ENCODE data around the gene ADGRG1. TPM values are rescaled to one million over a fixed set of nuclear protein-coding genes. Genes with fewer than 3 reads are reported as not detected.

The ADGRG1 gene
- total RNA-seq, 2 donors from 2014 or later: 81.2 to 111 TPM

DNA sequence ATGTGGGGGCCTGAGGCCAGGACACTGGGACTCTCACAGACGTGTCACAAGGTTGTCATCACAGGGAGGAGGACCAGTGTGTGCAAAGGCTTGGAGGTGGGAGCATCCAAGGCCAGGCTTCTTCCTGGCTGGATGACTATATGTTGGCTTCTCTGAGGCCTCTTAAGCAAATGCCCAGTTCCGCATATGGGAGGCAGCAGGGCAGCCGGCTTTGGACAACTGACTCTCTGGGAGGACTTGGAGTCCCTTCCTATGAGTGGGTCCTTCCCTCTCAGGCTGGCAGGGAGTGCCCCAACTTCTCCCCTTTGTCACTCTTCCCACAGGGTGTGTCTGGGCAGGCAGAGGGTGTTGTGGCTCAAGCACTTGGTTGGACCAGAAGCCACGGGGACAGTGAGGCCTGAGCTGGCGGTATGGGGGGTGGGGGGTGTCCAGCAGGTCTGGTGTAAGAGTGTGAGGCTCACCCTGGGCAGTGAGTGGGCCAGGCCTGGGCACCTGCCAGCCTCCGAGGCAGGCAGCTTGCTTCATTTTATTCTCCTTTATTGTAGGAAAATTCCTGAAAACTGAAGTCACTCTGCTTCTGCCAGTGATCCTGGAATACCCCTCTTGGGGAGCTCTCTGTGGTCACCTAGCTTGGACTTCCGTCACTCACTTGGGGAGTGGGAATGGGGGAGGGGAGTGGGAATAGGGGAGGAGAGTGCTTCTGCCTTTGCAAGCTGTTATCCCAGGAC, 14.9 kb downstream of the ADGRG1 start:
- DNase-seq (no peak), ATAC-seq (peak; percentile 67)
- intact Hi-C loops (cut with DNase I, micrococcal nuclease): loop anchor here in 1 of 2 donors (10.0 kb wide), 1 partner anchor 49 kb away; no protein-coding TSS in a partner anchor

- peak; percentile 21 for ATAC-seq
- no peak for DNase-seq
- intact Hi-C loops (cut with DNase I, micrococcal nuclease): loop anchor here in 1 of 2 donors (10.0 kb wide), 1 partner anchor 49 kb away; no protein-coding TSS in a partner anchor
These were observed 15.5 kb downstream of the ADGRG1 start for GRCh38 chr16:57643910-57644309.

DNA sequence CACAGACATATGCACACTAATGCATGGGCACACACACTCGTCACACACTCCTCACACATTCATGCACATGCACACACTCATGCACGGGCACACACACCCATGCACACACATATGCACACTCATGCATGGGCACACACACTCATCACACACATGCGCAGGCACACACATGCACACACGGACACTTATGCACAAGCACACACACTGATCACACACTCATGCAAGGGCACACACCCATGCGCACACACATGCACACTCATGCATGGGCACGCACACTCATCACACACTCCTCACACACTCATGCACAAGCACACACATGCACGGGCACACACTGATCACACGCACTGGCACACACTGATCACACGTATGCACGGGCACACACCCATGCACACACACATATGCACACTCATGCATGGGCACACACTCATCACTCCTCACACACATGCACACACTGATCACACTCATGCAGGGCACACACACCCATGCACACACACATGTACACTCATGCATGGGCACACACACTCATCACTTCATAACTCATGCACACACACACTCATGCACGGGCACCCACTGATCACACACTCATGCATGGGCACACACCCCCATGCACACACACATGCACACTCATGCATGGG, 16.1 kb downstream of the ADGRG1 start:
- ATAC-seq (no peak), DNase-seq (no peak)
- intact Hi-C loops (cut with DNase I, micrococcal nuclease): loop anchor here (5.0 to 10.0 kb wide), 2 partner anchors 50 to 52 kb away; no protein-coding TSS in a partner anchor

- intact Hi-C loops (cut with DNase I, micrococcal nuclease): loop anchor here (5.0 to 10.0 kb wide), 2 partner anchors 50 to 53 kb away; no protein-coding TSS in a partner anchor
- ATAC-seq (no peak), DNase-seq (no peak)
These were observed 16.7 kb downstream of the ADGRG1 start for GRCh38 chr16:57645169-57645568.

GRCh38 chr16:57645691-57646387, 17.4 kb downstream of the ADGRG1 start:
- DNase-seq (no peak), ATAC-seq (no peak)
- intact Hi-C loops (cut with DNase I, micrococcal nuclease): loop anchor here (5.0 to 10.0 kb wide), 2 partner anchors 51 to 54 kb away; no protein-coding TSS in a partner anchor

- ATAC-seq: no peak
- no peak for DNase-seq
- intact Hi-C loops (cut with DNase I, micrococcal nuclease): loop anchor here (5.0 to 10.0 kb wide), 2 partner anchors 52 to 54 kb away; no protein-coding TSS in a partner anchor
These were observed 18.1 kb downstream of the ADGRG1 start for GRCh38 chr16:57646388-57647039.

GRCh38 chr16:57647136-57647875, 18.9 kb downstream of the ADGRG1 start:
- DNase-seq (no peak), ATAC-seq (no peak)
- intact Hi-C loops (cut with DNase I, micrococcal nuclease): loop anchor here (5.0 to 10.0 kb wide), 2 partner anchors 53 to 55 kb away; no protein-coding TSS in a partner anchor

GRCh38 chr16:57648125-57648524, 19.7 kb downstream of the ADGRG1 start:
- DNase-seq (no peak), ATAC-seq (no peak)
- intact Hi-C loops (cut with DNase I, micrococcal nuclease): loop anchor here (5.0 to 10.0 kb wide), 2 partner anchors 53 to 56 kb away; no protein-coding TSS in a partner anchor

DNA sequence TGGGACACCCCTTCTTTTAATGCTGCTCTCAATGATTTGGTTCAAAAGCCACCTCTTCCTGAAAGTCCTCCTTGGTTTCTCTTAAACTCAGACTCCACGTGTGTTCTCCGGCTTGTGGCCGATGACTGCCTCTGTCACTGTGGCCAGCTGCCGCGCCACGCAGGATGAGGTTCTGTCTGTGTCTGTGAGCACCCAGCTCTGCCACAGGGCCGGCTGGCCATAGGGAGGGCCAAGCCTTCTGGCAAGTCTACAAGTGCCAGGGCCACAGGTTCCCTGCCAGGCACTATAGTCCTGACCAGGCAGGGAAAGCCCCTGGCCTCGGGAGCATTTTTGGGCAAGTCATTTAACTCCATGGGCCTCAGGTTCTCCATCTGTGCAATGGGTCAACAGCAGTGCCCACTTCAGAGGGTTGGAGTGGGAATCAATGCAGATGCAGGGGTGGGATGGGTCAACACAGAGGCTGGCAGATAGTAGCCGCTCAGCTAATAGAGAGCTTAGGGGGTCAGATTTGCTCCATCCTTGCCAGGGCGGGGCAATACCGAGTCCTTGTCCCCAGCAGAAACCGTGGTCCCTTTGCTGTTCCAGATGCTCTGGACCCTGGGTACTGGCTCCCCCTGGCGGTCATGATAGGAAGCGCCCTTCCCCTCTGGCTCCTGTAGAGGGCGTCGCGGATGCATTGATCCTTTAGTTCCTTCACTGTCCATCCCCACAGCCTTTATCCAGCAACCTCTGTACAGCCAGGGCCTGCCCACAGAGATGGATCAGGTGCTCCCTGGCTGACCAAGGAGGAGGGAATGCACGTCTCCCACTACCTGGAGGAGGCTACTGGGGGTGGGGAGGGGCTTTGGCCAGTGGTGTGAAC, 20.4 kb downstream of the ADGRG1 start:
- ATAC-seq (peak; percentile 83), DNase-seq (peak; percentile 64 to 83)
- intact Hi-C loops (cut with DNase I, micrococcal nuclease): loop anchor here (5.0 to 10.0 kb wide), 2 partner anchors 54 to 57 kb away; no protein-coding TSS in a partner anchor

DNA sequence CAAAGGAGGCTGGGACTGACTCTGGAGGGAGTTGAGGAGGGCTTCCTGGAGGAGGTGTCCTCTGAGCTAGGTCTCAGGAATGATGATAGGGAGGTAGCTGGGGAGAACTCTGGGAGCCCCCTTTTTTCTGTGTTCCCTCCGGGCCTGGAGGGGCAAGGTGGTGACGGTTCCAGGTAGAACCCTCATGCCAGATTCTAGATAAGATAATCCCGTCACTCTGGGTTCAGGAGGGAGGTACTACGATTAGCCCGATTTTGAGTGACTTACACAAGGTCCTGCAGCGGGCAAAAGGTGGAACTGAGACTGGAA, 21.0 kb downstream of the ADGRG1 start:
- intact Hi-C loops (cut with DNase I, micrococcal nuclease): loop anchor here (5.0 to 10.0 kb wide), 2 partner anchors 55 to 57 kb away; no protein-coding TSS in a partner anchor
- no peak for DNase-seq
- no peak for ATAC-seq

- intact Hi-C loops (cut with DNase I, micrococcal nuclease): loop anchor here (5.0 to 10.0 kb wide), 2 partner anchors 55 to 58 kb away; no protein-coding TSS in a partner anchor
- no peak for ATAC-seq
- no peak for DNase-seq
These were observed 21.4 kb downstream of the ADGRG1 start for GRCh38 chr16:57649846-57650245.

DNA sequence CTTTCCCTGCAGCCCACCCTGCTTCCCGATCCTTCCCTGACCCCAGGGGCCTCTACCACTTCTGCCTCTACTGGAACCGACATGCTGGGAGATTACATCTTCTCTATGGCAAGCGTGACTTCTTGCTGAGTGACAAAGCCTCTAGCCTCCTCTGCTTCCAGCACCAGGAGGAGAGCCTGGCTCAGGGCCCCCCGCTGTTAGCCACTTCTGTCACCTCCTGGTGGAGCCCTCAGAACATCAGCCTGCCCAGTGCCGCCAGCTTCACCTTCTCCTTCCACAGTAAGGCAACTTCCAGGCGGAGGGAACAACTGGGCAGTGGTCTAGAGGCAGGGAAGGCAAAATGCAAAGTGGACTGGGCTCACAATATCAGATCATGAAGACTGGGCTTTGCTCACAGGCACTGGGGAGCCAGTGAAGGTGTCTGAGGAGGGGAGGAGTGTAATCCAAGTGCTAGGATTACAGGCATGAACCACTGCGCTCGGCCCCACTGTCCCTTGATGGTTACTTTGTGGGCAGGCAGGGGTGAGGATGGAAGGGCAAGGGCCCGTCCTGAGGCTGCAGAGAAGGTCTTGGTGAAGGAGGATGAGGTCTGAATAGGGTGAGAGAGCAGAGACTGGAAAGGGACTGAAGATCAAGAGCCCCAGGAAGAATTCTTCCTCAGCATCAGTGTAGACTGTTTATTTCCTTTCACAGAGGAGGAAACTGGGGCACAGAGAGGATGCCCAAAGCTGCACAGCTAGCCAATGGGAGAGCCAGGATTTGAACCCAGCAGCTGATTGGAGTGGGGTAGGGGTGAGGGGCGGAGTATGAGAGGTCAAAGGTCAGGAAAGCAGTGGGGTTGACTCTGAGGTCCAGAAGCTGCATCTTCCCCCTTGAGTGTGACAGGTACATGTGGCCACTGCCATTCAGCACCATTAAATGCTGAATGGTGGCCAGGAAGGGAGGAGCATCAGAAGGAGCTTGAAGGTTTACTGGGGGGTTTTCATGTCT, 23.2 kb downstream of the ADGRG1 start:
- ATAC-seq: no peak
- intact Hi-C loops (cut with DNase I, micrococcal nuclease): no loop called here
- DNase-seq: no peak

GRCh38 chr16:57652695-57653471, 24.5 kb downstream of the ADGRG1 start:
- no peak for ATAC-seq
- DNase-seq: no peak
- intact Hi-C loops (cut with DNase I, micrococcal nuclease): no loop called here

DNA sequence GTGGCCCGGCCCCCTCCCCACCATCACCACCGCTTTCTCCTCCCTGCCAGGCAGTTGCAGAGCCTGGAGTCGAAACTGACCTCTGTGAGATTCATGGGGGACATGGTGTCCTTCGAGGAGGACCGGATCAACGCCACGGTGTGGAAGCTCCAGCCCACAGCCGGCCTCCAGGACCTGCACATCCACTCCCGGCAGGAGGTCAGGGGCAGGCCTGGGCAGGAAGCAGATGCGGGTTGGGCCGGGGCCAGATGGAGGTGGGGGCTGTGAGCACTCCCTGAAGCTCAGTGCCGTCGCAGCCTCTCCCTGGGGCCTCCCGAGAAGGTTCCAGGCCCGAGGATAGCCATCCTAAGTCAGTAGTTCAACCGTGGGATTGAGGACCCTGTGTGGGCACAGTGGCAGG, 25.5 kb downstream of the ADGRG1 start:
- ATAC-seq: no peak
- intact Hi-C loops (cut with DNase I, micrococcal nuclease): no loop called here
- no peak for DNase-seq

- DNase-seq: no peak
- no peak for ATAC-seq
- intact Hi-C loops (cut with DNase I, micrococcal nuclease): no loop called here
These were observed 28.0 kb downstream of the ADGRG1 start for GRCh38 chr16:57656342-57656955.

Data from left colon (tissue), 2 donors.